ENCODE data around the gene CMIP.

DNA sequence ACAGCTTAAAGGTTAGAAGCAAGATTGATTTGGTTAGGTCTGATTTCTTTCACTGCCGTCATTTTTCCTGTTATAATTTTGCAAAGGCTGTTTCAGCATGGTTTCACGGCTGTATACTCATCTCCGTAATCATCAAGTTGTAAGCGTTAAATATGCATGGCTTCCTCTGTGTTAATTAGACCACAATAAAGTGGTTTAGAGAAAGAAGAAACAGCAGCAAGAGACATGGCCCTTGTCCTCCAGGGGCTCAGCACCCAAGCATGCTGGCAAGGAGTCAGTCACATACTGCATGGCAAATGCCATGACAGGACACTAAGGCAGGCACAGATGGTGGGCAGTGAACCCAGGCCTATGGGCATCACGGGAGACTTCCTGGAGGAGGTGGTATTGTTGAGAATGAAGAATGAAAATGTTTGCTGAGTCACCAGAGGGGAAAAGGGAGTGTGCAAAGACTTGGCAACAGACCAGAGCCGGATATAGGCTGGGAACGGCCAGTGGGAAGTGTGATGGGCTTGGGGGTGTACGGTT is 273.1 kb downstream of the CMIP start:
- TF ChIP-seq, protein P1, sequence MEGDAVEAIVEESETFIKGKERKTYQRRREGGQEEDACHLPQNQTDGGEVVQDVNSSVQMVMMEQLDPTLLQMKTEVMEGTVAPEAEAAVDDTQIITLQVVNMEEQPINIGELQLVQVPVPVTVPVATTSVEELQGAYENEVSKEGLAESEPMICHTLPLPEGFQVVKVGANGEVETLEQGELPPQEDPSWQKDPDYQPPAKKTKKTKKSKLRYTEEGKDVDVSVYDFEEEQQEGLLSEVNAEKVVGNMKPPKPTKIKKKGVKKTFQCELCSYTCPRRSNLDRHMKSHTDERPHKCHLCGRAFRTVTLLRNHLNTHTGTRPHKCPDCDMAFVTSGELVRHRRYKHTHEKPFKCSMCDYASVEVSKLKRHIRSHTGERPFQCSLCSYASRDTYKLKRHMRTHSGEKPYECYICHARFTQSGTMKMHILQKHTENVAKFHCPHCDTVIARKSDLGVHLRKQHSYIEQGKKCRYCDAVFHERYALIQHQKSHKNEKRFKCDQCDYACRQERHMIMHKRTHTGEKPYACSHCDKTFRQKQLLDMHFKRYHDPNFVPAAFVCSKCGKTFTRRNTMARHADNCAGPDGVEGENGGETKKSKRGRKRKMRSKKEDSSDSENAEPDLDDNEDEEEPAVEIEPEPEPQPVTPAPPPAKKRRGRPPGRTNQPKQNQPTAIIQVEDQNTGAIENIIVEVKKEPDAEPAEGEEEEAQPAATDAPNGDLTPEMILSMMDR (IDR thresholded peaks at IDR 0.05; ENCODE audit: borderline replicate concordance, extremely low read depth, low read length, poor library complexity, severe bottlenecking), result no peak
- no peak for TF ChIP-seq EZH2 (IDR thresholded peaks at IDR 0.05; ENCODE audit: borderline replicate concordance, low read depth, low read length, severe bottlenecking)
